ENCODE measurements around the gene MGAT4A. TPM values are rescaled to one million over a fixed set of nuclear protein-coding genes. Genes with fewer than 3 reads are reported as not detected.

The MGAT4A gene
- total RNA-seq, 1 donor from 2014 or later, result 15.7 TPM

GRCh38 chr2:98658816-98659490 lies 72.0 kb downstream of the MGAT4A start:
- no peak overlapping the region for H3K4me3 Mint-ChIP-seq
- H3K9me3 Mint-ChIP-seq, result peaks cover 9% of the 10 kb centered on the region
- ChIA-PET POLR2A (interaction anchor here (0.5 kb wide), 1 partner anchor 178 kb away, joined by 9 read pairs; no protein-coding TSS in a partner anchor), CTCF (interaction anchor here (1.9 kb wide), 1 partner anchor 10 kb away, joined by 8 read pairs; no protein-coding TSS in a partner anchor)
- no peaks in the 10 kb centered on the region for H3K27me3 Mint-ChIP-seq
- H3K36me3 Mint-ChIP-seq (ENCODE audit: low read depth), result peaks cover 23% of the 10 kb centered on the region
- H3K27ac Mint-ChIP-seq, result peak overlapping the region; percentile 4
- DNase-seq, result no peak
- peaks cover 23% of the 10 kb centered on the region for H3K4me1 Mint-ChIP-seq
- intact Hi-C loops (cut with micrococcal nuclease), result no loop called here
- no peak for ATAC-seq (ENCODE audit: low read depth)
- no peak for TF ChIP-seq CTCF (IDR thresholded peaks at IDR 0.05)

GRCh38 chr2:98656800-98657199 lies 74.1 kb downstream of the MGAT4A start:
- Mint-ChIP-seq H3K36me3 (ENCODE audit: low read depth) (peaks cover 22% of the 10 kb centered on the region), H3K27ac (no peak overlapping the region), H3K9me3 (peaks cover 9% of the 10 kb centered on the region), H3K27me3 (no peaks in the 10 kb centered on the region), H3K4me3 (no peak overlapping the region), H3K4me1 (peaks cover 23% of the 10 kb centered on the region)
- intact Hi-C loops (cut with micrococcal nuclease), result no loop called here
- ChIA-PET CTCF (no interaction called here), POLR2A (no interaction called here)
- DNase-seq (no peak), ATAC-seq (ENCODE audit: low read depth) (no peak)
- no peak for TF ChIP-seq CTCF (IDR thresholded peaks at IDR 0.05)

GRCh38 chr2:98654699-98655495 lies 76.0 kb downstream of the MGAT4A start:
- Mint-ChIP-seq H3K4me1 (peaks cover 26% of the 10 kb centered on the region), H3K27ac (peak overlapping the region; percentile 38), H3K36me3 (ENCODE audit: low read depth) (peaks cover 9% of the 10 kb centered on the region), H3K9me3 (no peaks in the 10 kb centered on the region), H3K27me3 (no peaks in the 10 kb centered on the region), H3K4me3 (no peak overlapping the region)
- TF ChIP-seq CTCF (IDR thresholded peaks at IDR 0.05), result no peak
- intact Hi-C loops (cut with micrococcal nuclease), result no loop called here
- DNase-seq, result no peak
- ChIA-PET CTCF (no interaction called here), POLR2A (no interaction called here)
- peak; percentile 62 for ATAC-seq (ENCODE audit: low read depth)

- no peak overlapping the region for H3K4me3 Mint-ChIP-seq
- TF ChIP-seq CTCF (IDR thresholded peaks at IDR 0.05), result no peak
- intact Hi-C loops (cut with micrococcal nuclease), result no loop called here
- no peaks in the 10 kb centered on the region for H3K27me3 Mint-ChIP-seq
- POLR2A ChIA-PET, result no interaction called here
- peaks cover 32% of the 10 kb centered on the region for H3K4me1 Mint-ChIP-seq
- no peaks in the 10 kb centered on the region for H3K9me3 Mint-ChIP-seq
- no peak for ATAC-seq (ENCODE audit: low read depth)
- H3K36me3 Mint-ChIP-seq (ENCODE audit: low read depth), result peaks cover 8% of the 10 kb centered on the region
- no peak overlapping the region for H3K27ac Mint-ChIP-seq
- CTCF ChIA-PET, result no interaction called here
- DNase-seq, result no peak
These were observed 79.9 kb downstream of the MGAT4A start for GRCh38 chr2:98650998-98651397.

- ATAC-seq (ENCODE audit: low read depth), result no peak
- H3K9me3 Mint-ChIP-seq, result no peaks in the 10 kb centered on the region
- no peak overlapping the region for H3K4me3 Mint-ChIP-seq
- intact Hi-C loops (cut with micrococcal nuclease), result loop anchor here (1.0 to 2.0 kb wide), 7 partner anchors 80 to 840 kb away; partner anchors contain the start of gene REV1
- no peak for TF ChIP-seq CTCF (IDR thresholded peaks at IDR 0.05)
- ChIA-PET POLR2A (interaction anchor here (0.8 to 1.1 kb wide), 4 partner anchors 186 to 527 kb away, joined by 3 to 5 read pairs (median 3); no protein-coding TSS in a partner anchor), CTCF (interaction anchor here (0.6 to 2.2 kb wide), 29 partner anchors 8 to 840 kb away, joined by 3 to 64 read pairs (median 3); partner anchors contain the start of genes MGAT4A, MITD1, MRPL30 and REV1)
- no peaks in the 10 kb centered on the region for H3K27me3 Mint-ChIP-seq
- no peak for DNase-seq
- peaks cover 9% of the 10 kb centered on the region for H3K36me3 Mint-ChIP-seq (ENCODE audit: low read depth)
- H3K4me1 Mint-ChIP-seq, result peaks cover 25% of the 10 kb centered on the region
- H3K27ac Mint-ChIP-seq, result peak overlapping the region; percentile 16
These were observed 80.9 kb downstream of the MGAT4A start for GRCh38 chr2:98649992-98650375.

Measured in activated B cell treated with CpG ODN at 0.5 μM for 24 hours (primary cell).